CD4-positive, alpha-beta T cell treated with Interferon gamma for 1 hour (primary cell): Measurements from ENCODE around the gene FRMD7.
A peak's percentile ranks its signal among the peaks of the same experiment; 100 is the strongest.
"Not testable (repeated sequence)": the region's sequence is repeated elsewhere in the genome, so short reads cannot be mapped to it uniquely, and the experiment has no call there.

Experiments used
- DNase-seq: peaks from one replicate; pipeline ENCODE4 v3.0.0-alpha.2; 2020

Gene FRMD7

DNA sequence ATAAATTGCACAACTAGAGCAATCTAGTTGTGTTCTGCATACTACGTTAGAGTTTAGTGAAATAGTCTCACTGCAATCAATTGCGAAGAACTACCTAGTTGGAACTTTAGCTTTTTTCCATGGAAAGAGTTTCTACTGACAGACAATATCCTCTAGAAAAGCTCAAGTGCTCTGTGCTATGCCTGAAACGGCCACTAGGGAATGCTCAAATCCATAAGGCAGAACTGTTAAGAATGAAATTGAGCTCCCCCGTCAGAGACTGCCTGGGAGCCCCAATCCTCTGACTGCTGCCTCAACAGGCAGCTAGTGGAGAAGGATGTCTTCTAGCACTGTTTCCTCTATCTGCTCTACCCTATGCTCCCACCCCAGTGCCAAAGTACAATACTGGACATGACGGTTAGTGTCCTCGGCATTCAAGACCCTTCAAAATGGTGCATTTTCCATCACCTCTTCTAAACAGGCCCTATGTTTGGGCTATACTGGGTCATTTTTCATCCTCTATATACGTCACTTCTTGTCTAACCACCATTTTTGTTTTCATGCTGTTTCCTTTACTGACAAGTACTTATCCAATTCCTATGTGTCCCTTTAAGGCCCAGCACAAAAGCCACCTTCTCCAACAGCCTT lies 35.3 kb downstream of the FRMD7 start:
- peak; percentile 37 for DNase-seq

GRCh38 chrX:132090403-132091159 lies 37.2 kb downstream of the FRMD7 start:
- peak; percentile 16 for DNase-seq

- no peak for DNase-seq
Observed at GRCh38 chrX:132088864-132089263, 39.0 kb downstream of the FRMD7 start.

GRCh38 chrX:132086672-132087071 lies 41.1 kb downstream of the FRMD7 start:
- DNase-seq, result no peak

GRCh38 chrX:132085786-132086185 lies 42.0 kb downstream of the FRMD7 start:
- no peak for DNase-seq

DNA sequence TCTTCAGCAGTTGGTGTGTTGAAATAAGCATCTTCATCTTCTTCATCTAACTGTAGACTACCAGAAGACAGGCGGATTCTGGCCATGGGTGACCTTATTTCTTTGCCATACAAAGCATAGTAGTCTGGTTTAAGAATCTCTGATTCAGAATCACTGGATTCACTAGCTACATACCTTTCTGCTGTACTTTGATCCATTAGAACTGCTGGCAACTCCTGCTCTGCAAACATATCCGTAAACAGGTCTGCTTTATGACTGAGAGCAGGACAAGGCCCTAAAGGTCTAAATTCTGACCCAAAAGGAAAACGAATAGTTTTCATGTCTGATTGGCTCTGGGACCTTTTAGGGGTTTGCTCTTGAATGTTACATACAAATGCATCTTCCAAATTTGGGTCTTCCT lies 49.9 kb downstream of the FRMD7 start:
- DNase-seq, result no peak

GRCh38 chrX:132077414-132077813 lies 50.4 kb downstream of the FRMD7 start:
- no peak for DNase-seq

- no peak for DNase-seq
Observed at GRCh38 chrX:132071254-132071653, 56.6 kb downstream of the FRMD7 start.

- DNase-seq, result no peak
Observed at GRCh38 chrX:132068405-132068804, 59.4 kb downstream of the FRMD7 start.

GRCh38 chrX:132063862-132064261 lies 64.0 kb downstream of the FRMD7 start:
- no peak for DNase-seq

DNA sequence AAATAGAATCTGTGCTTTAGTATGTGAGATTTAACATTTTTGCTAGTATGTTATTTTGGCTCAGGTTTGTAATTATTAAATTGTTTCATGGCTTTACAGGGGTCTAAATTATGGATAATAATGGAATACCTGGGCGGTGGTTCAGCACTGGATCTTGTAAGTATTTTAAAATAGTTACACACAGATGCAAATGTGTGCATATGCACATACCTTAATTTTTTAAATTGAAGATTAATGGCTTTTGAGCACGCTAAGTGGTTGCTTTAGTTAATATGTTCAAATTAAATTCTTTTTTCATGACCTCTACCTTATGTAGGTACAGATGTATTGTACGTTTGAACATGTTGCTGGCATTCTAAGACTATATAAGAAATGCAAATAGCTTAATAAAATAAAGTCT lies 64.5 kb downstream of the FRMD7 start:
- DNase-seq, result no peak

DNA sequence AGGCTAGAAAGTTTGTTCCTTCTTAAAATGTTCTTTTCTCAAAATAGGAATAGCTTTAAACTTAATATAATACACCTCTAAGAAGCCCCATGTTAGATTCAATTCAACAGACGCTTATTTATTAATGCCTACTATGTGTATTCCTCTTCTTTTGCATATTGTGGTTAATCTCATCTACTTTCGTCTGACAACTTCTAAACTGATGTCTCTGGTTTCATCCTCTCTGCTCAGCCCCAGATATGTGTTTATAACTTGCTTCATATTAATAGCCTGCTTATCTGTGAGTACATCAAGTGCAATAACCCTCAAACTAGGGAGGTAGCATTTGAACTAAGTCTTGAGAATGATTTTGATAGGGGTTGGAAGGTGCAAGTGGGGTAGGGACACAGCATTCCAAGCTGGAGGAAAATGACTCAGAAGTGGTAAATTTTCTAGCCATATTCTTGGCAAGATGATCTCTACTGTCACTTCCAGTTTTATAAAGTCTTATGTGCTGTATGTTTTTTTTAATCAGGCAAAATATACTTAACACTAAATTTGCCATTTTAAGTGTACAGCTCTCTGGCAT lies 67.8 kb downstream of the FRMD7 start:
- DNase-seq, result no peak

DNA sequence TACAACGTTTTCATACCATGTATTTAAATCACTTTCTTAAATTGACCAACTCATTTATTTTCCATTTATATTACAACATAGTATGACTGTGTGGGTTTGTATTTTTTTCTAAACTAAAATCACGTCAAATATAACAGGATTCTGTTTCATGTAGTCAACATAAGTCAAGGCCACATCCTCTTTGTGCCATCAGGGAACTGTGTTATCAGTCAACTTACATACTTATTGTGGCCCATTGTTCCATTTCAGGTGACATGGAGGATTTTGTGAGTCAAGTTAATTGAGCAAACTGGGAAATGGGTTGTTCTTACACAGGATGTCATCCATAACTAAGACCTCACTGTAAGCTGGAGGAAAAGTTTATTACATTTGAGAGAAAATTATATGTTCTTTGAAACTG lies 68.8 kb downstream of the FRMD7 start:
- DNase-seq, result no peak

GRCh38 chrX:132058050-132058449 lies 69.8 kb downstream of the FRMD7 start:
- DNase-seq, result no peak

DNA sequence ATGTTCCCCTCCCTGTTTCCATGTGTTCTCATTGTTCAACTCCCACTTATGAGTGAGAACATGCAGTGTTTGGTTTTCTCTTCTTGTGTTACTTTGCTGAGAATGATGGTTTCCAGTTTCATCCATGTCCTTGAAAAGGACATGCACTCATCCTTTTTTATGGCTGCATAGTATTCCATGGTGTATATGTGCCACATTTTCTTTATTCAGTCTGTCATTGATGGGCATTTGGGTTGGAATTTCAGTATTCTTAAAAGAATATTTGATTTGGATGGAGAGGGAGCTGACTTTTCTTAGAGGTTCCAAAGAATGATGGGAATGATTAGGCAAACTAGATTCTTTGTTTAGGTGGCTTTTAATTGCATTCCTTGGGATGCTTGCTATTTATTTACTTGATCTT lies 76.0 kb downstream of the FRMD7 start:
- not testable (repeated sequence) for DNase-seq

- no peak for DNase-seq
Observed at GRCh38 chrX:132046533-132046932, 81.3 kb downstream of the FRMD7 start.

- DNase-seq, result no peak
Observed at GRCh38 chrX:132045456-132045855, 82.4 kb downstream of the FRMD7 start.

- DNase-seq, result no peak
Observed at GRCh38 chrX:132044953-132045352, 82.9 kb downstream of the FRMD7 start.

DNA sequence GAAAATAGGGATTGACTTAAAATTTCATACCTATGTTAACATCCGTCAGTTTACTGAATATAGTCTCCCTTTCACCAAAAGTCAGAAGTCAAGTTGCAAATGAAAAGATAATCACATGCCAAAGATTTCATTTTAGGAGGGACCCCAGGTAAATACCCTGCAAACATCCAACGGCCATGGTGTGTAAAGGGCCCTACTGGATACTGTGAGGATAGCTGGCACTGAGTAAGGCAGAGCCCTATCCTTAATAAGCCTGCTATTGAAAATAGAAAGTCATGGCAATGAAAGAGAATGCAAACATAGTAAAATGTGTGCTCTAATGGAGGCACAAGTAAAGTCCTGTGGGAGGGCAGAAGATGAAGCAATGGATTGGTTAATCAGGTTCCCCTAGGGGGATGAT lies 83.8 kb downstream of the FRMD7 start:
- DNase-seq, result no peak

- no peak for DNase-seq
Observed at GRCh38 chrX:132041015-132041414, 86.8 kb downstream of the FRMD7 start.

GRCh38 chrX:132040066-132040465 lies 87.8 kb downstream of the FRMD7 start:
- no peak for DNase-seq

DNA sequence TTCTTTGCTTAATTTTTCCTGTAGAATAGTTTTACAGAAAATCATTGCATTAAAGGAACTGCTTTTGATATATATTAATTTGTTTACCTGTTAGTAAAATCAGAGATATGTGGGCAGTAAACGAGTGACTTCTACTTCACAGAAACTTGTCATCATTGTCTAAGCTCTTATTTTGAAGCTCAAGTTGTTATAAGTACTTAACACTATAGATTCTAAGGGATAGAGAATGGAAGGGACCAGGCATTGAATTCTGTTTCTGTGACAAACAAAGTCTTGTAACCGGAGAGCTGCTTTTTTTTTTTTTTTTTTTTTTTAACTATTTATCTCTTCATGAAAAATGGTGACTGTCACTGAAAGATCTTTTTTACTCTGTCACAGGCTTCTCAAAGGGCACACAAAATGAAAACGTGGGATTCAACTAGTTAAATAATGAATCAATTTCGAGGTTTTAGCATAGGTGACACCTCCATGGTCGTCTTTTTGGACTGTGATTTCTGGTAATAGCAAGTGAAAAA lies 90.3 kb downstream of the FRMD7 start:
- no peak for DNase-seq

DNA sequence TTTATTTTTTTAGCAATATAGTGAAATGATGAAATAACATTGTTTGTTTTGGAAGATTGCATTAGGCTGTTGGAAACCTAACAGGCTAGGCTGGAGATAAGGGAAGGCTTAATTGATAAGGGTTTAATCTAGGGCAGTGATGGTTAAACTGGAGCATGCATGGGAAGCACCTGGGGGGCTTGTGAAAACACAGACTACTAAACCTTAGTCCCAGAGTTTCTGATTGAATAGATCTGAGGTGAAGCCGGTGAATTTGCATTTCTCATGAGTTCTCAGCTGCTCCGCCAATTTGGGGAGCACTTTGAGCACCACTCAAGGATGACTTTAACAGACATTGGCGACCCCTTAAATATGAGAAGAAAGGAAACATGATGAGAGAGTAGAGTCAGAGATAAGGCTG lies 93.2 kb downstream of the FRMD7 start:
- DNase-seq, result no peak

GRCh38 chrX:132033166-132033565 lies 94.7 kb downstream of the FRMD7 start:
- no peak for DNase-seq
